GM19035 (cell line): ENCODE measurements around the gene SETD3.

Experiments used
- ATAC-seq: cut with Tn5 transposase; IDR thresholded peaks from one replicate; pipeline ENCODE4 v1.9.1; 2021; ENCODE audit not compliant: unreplicated experiment

SETD3 gene

GRCh38 chr14:99502989-99503421 lies 22.3 kb upstream of the SETD3 start:
- ATAC-seq: no peak

- no peak for ATAC-seq
Measured at GRCh38 chr14:99497894-99498293, 17.2 kb upstream of the SETD3 start.

- no peak for ATAC-seq
Measured at GRCh38 chr14:99497341-99497740, 16.7 kb upstream of the SETD3 start.

GRCh38 chr14:99484106-99484505 lies 3.4 kb upstream of the SETD3 start:
- no peak for ATAC-seq

DNA sequence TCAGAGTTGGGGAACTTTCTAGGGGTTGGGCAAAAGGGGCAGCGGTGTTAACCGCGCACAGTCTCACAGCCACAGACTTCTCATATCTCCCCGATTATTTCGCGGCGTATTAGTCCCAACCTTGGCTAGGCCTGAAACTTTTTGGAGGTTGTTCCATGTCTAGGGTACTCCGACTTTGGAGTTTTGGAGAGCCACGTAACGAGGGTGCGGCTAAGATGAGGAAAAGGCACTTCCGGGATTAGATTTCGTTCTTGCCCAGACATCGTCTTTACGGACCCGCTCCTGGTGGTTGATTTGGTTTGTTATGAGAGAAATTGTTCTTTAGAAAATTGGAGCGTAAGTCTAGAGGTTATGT lies 1.1 kb upstream of the SETD3 start:
- ATAC-seq: no peak

DNA sequence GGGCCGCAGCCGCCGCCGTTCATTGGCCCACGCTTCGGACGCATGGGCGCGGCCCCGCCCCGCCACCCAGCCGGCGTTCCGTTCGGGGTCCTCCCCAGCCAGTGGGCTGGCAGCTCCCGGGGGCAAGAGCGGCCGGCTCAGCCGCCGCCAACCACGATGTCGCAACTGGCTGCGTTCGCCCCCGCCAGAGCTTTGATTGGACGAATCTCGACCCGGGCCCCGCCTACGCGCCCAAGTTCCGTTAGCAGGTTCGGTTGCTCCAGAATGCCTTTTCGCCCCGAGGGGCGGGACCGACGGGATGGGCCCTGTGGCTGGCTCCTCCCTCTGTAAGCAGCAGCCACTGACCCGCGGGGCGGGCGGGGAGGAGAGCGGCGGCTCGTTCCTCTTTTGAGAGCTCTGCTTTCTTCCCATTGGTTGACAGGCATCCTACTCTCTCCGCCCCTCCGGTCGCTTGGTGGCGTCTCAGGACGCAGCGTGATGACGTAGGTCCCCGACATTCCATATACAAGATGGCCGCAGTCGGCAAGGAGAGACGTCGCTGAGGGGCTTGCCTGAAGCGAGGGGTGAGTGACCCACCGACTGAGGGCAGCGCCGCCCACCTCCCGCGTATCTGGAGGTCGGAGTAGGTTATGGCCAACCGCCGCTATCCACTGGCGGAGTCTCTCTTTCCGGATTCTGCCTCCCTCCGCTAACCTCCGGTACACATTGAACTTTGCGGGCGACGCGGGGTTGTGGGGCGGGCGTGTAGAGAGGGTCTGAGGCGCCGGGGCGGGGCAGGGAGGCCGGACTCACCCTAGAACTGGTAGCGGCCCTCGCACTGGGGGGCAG lies 472 bp upstream of the SETD3 start, which contains the start of gene CCNK:
Gene CCNK, plus strand, starts transcription at position 493 of the 828 bp plus-strand sequence. CDS start 11,269 bp downstream, outside the sequence.
- peak; percentile 83 for ATAC-seq

GRCh38 chr14:99479160-99479905 lies 1.3 kb downstream of the SETD3 start:
- no peak for ATAC-seq

DNA sequence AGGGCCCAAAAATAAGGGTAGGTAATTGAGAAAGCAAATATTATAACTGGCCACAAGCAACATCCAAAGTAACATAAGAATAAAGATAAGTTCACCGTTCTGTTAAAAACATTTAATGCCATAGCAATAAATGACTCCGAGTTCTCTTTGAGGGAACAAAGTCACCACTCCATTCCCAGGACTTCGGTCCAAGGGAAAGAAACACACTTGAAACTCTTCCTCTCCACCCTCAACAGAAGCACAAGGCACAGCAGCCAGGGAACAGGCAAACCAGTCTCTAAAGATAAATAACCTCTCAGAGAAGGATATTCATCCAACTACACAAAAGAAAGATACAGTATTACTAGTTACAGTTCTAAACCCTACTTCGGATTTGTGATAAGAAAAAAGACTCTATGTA lies 2.5 kb downstream of the SETD3 start:
- ATAC-seq: no peak

DNA sequence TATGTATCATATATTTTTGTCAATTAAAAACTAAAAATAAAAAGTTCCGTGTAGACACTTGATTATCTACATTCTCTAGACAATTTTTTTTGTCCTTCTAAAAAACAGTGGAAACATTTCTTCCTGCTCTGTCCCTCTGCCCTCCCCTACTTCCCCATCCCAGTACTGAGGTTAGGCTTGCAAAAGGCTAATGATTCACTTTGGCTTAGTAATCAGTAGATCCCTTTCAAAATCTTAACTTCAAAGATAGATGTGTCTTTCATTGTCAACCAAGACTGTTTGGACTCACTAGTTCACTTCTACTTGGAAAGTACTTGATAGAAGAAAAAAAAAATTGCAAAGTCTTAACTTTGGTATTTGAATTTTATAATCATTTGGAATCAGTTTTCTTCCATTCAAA lies 3.8 kb downstream of the SETD3 start:
- no peak for ATAC-seq

- ATAC-seq: no peak
Measured at GRCh38 chr14:99475660-99476059, 5.0 kb downstream of the SETD3 start.

DNA sequence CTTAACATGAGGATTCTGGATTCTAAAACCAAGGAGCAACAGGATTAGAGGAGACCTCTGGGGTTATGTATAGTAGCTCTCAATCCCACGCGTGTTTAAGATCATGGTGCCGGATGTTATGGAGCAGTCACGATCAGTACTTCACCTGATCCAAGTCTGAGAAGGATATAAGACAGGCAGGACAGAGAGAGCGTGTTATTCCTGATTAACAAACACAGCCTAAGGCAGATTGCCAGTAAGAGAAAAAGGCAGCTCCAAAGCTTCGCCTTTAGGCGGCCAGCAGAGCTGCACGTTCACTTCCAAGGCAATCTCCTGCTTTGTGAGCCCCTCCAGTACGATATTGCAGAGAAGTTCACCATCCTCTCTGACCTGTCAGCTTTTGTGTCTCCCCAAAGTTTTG lies 5.5 kb downstream of the SETD3 start:
- ATAC-seq: no peak

GRCh38 chr14:99473458-99473857 lies 7.2 kb downstream of the SETD3 start:
- no peak for ATAC-seq

GRCh38 chr14:99472937-99473336 lies 7.7 kb downstream of the SETD3 start:
- no peak for ATAC-seq

DNA sequence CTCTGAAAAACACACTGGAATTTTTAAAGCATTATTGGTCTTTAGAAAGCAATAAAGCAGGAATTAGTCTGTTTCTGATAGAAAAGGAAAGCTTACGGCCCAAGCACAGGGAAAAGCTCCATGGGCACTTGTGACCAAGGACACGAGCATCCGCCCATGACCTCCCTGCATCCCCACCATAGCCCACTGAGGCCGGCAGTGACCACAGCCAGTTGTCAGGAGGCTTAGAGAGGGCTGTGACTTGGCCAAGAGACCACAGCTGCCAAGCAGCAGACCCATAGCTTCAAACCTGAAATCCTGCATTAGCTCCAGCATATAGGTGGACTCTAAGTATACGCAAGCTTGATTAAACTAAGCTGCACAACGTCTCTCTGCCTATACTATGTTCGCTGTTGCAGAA lies 8.9 kb downstream of the SETD3 start:
- no peak for ATAC-seq

GRCh38 chr14:99468836-99469592 lies 11.6 kb downstream of the SETD3 start:
- no peak for ATAC-seq

GRCh38 chr14:99468081-99468480 lies 12.6 kb downstream of the SETD3 start:
- ATAC-seq: no peak

GRCh38 chr14:99467336-99468078 lies 13.2 kb downstream of the SETD3 start:
- no peak for ATAC-seq

- no peak for ATAC-seq
Measured at GRCh38 chr14:99466758-99467157, 13.9 kb downstream of the SETD3 start.

DNA sequence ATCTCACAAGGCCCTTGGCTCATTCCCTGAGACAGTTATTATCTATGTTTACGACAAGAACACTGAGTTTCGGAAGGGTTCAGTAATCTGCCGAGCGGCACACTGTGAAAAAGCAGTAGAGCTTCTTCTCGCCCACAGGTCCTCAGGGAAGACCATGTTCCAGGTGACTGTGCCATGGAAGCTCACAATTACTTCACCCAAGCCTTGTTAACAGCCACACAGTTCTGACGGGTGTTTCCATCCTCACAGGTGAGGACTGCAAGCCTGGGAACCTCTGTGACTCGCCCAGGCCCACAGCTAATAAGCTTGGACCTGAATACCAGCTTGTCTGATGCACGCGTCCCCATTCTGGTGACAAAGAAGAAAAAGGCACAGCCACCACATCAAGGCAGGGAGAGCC lies 15.4 kb downstream of the SETD3 start:
- ATAC-seq: no peak

GRCh38 chr14:99463974-99464373 lies 16.7 kb downstream of the SETD3 start:
- no peak for ATAC-seq

- no peak for ATAC-seq
Measured at GRCh38 chr14:99462210-99462609, 18.4 kb downstream of the SETD3 start.
